ENCODE measurements around the gene ZNF438.

The ZNF438 gene

DNA sequence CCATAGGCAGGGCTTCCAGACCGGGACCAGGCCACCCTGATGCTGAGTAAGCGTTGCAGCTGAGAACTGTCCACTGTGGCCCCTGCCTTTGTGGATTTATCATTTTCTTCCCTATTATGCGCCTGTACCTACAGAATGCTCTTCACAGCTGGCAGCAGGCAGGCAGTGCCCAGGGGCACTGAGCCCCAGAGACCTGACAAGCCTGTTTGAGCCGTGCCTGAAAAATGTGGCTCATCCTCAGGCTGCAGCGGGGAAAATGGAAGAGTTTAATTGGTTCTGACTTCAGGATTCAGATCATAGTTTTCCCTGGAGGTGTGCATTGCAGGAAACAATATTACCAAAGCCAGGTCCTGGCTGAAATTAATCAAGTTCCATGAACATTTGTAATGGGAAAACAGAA lies 200.2 kb downstream of the ZNF438 start:
- in situ Hi-C loops (cut with MboI; ENCODE audit: low sequenced_read_pairs) = no loop called here

DNA sequence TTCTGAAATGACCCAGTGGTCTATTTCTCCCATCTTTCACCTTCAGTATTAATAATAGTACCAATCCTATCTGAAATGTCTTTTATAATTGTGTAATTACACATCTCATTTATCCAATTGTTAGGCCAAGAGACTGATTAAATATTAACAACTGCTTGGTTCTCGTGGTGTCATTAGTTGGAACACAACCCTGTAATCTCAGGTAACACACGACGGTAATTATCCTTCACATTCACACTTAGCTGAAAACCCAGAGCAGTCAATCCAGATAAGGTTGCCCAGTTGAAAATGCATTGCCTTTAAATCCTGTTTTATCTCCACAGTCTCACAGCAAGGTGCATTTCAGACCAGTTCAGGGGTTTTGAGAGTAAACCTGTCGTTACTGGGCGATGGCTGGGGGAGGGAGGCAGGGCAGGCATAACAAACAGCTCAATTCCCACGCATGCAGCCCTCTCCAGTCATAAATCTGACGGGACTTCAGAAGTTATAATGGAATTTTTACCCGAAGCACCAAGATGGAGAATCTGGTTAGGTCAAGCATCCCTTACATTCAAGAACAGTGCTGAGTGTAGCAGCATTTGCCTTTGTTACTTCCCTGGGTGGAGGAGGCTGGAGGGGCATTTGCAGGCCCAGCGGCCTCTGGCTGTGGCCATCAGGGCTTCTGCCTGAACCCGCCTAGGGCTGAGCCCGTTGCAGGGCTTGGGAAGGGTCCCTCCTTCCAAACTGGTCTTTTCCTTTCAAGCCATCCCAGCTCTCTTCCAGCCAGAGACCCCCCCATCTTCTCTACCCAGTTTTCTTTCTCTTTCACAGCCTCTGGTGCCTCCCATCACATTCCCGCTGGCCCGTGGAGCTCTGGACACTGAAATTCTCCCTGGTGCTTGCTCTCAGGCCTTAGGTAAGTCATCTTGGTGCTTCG lies 201.1 kb downstream of the ZNF438 start:
- in situ Hi-C loops (cut with MboI; ENCODE audit: low sequenced_read_pairs) = no loop called here

DNA sequence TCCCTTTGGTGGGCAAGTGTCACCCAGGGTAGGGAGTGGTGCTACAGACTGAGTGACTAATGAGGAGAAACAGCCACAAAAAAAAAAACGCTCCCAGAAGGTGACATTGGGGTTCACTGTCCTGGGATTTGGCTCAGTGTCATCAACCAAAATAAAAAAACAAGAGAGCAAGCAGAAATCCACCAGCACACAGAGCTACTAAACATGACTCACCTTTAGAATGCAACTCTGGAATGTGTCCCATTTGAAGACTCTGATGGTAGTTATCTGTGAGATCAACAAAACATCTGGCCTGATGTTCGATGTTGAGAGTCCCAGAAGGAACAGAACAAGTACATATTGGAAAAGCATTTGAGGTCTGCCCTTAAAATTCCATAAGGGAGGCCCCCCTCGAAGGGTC lies 201.8 kb downstream of the ZNF438 start:
- in situ Hi-C loops (cut with MboI; ENCODE audit: low sequenced_read_pairs) = no loop called here

DNA sequence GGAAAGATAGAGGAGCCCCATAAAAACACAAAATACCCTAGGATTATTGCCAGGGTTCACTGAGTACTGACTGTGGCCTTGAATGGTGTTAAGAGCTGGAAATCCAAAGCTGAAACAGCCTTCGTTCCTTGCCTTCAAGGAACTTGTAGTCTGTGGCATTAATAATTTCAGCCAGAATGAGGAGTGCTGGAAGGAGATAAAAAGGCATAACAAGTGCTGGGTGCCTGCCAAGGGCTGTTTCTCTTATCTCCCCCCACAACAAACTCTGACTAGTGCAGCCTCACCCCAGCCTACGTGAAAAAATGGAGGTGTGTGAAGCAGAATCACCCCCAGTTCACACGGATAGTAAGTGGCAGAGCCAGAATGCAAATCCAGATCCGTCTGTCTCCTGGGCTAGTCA lies 203.0 kb downstream of the ZNF438 start:
- in situ Hi-C loops (cut with MboI; ENCODE audit: low sequenced_read_pairs) = no loop called here

DNA sequence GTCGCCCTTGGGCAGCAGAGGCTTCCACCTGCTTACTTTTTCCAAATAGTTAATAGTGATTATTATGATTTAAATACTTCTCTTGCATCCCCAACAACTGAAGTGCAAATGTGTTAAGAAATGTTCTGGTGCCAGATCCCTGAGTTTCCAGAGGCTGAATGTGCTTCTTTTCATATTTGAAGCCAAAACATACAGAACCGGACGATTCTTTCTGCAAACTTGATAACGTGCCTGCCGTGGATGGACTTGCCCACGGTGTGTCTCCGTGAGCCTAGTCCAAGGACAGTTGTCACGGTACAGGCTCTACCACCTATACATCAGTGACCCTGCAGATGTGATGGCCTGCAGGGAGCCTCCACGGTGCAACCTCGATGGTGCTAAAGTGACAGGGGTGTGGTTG lies 203.5 kb downstream of the ZNF438 start:
- in situ Hi-C loops (cut with MboI; ENCODE audit: low sequenced_read_pairs) = no loop called here

DNA sequence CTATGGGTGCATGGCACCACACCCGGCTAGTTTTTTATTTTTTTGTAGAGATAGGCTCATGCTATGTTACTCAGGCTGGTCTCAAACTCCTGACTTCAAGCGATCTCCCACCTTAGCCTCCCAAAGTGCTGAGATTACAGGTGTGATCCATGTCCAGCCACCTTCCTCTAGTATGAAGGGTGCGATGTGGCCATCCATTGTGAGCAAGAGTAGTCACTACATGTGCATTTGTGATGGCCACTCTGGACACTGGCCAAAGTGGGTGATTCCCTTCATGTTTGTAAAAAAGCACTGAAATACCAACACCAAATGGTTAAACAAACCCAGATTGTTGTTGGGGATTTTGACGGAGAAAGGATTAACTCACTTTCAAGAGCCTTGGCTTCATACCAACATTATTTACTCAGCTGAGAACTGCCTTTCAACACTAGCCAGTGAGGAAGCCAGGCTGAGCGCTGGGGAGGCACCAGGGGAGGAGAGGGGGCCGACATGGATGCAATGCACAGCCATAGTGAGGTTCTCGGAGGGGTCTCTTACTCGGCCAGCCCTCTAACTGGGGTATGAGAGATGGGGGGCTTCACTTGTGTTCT lies 204.0 kb downstream of the ZNF438 start:
- in situ Hi-C loops (cut with MboI; ENCODE audit: low sequenced_read_pairs) = no loop called here

DNA sequence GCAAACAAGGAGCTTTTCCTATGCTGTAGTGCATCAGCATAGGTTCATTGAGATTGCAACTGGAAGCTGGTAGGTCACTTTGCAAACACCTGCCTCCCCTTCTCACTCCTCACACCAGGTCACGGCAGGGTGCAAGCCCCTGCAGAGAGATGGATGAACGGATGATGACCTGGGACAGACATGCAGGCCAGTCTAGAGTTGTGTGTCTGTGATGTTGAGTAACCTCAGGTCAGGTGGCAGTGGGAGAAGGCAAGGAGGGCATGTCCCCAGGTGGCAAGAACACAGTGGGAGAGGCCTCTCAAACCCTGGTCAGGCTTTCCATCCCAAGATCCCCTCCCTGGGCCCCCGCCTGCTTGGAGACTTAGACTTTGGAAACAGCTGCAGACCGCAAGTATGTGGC lies 205.0 kb downstream of the ZNF438 start:
- in situ Hi-C loops (cut with MboI; ENCODE audit: low sequenced_read_pairs) = no loop called here

DNA sequence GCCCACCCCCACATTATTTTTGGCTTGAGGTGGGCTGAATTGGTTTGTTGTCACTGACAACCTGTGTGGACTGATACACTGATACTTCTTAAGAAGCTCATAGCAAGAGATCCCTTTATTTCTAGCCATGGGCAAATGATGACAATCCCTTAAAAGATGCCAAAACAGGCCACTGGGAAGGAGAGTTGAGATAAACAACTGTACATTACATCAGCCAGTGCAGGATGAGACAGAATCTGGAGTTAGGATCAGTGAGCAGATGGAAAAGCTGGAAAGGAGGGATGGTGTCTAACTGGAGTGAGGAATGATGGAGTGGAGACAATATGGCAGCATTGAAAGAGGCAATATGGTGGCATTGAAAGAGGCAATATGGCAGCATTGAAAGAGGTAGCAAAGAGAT lies 206.2 kb downstream of the ZNF438 start:
- in situ Hi-C loops (cut with MboI; ENCODE audit: low sequenced_read_pairs) = no loop called here

DNA sequence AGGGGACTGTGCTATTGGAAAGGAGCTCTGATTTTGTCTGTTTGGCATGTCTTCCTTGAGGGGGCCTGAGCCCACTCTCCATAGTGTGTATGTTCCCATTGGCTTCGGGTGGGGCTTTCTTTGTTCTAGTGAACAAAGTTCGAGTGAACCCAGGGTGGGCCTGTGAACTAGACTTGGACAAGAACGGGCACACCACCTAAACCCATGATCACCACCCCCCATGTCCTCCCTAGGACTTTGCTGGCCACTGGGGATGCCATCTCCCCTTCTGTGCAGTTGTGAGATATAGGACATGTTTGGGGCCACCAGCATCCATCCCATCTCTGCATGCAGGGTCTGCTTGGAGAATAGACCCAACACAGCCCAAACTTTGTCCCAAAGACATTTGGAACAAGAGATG lies 206.6 kb downstream of the ZNF438 start:
- in situ Hi-C loops (cut with MboI; ENCODE audit: low sequenced_read_pairs) = no loop called here

DNA sequence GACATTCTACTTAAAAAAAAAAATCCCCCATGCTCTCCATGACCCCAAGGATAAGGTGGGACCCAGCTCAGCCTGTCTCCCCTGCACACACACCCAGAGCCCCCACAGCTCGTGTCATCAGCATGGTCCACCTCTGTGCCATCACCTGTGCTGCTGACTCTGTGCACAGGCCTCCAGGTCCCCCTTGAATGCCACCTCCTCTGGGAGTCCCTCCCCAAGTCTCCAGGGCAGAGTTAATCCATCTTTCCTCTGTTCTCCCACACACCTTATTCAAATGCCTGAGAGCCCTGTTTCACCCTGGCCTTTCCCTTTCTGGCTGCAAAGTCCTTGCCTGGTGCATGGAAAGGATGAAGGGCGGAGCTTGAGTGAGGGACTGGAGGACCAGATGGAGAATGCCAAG lies 208.0 kb downstream of the ZNF438 start:
- in situ Hi-C loops (cut with MboI; ENCODE audit: low sequenced_read_pairs) = no loop called here

DNA sequence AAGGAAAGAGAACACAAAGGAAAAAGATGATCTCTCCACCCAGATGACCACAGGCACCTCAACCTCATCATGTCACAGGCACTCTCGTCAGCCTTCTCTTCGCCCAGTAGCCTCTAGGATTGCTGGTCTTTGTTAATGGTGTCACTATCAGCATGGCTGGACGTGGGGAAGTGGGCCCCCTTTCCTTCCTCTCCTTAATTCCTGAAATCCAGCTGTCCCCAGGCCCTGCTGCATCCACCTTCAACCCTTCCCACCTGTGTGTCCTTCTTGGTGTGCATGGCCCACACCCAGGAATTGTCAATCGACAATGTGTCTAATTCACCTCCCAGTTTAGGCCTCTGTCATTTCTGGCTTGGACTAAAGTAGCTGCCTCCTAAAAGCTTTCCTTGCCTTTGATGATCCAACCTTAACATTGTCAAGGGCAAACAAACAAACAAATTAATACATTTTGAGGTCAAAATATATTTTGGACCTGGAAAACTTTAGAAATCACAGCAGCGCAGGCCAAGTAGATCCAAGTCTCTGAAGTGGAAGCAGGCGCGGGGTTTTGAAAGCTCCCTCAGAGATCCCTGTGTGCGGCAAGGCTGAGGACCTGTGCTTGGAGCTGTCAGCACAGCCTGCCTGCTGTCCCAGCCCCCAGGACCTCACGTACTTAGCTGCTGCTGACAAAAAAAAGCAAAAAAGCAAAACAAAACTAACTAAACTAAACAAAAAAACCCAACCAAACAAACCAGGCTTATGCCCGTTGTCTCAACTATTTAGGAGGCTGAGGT lies 208.8 kb downstream of the ZNF438 start:
- in situ Hi-C loops (cut with MboI; ENCODE audit: low sequenced_read_pairs) = no loop called here

DNA sequence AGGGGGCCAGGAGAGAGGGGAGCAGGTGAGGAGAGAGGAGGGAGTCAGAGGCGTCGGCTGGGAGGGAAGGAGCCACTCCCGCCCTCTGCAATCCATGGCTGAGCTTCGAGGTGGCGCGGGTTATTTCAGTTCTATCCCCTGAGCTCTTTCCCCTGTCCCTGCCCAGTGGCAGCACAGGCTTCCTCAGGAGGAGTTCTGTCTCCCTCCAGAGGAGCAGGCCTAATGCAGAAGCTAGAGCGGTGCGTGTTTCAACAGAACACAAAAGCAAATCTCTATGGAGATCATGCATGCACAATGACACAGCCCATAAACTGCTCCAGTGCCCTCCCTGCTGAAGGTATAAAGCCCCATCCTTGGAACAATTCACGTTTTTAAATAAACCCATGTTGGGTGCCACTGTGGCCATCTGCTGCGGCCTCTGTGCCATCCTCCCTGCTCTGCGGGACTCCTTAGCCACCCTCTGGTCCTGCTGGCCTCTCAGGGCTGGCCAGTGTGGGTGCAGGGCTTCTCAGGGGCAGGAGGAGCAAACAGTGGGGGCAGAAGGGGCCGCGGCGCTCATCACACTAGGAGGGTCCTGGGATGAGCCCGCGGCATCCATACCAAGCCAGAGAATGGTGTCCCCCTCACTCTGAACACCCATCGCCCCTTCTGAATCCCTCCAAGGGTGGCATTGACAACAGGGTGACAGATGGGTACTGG lies 209.5 kb downstream of the ZNF438 start:
- in situ Hi-C loops (cut with MboI; ENCODE audit: low sequenced_read_pairs) = no loop called here

DNA sequence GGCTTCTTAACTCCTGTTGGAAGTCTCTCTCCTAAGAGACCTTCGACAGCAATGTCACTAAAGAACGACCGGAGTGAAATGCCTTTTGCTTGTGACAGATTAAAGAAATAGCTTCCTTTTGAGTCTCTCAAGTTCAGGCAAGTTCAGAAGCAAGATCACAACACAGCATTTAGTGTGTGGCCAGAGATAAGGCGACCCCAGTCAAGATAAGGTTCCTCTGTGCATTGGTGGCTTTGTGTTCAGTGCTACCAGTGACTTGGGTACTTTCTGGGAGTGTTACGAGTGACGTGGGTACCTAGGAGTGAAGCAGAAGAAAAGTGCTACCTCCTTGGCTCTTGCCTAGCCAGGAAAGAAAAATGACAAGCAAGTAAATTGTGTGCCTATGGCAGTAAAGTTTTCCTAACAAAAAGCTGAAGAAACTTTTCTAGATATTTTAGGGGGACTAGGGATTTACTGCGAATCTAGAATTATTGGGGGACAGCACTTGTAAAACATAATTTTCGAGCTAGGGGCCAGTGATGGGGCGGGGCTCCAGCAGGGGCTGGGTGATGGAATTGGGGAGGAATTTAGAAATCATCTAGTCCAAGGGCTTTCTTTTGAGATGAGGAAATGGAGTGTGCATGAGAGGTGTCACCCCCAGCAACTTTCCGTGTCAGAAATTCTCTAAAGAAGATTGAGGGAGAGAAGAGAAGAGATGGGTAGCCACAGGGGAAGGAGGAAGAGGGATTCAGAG lies 210.2 kb downstream of the ZNF438 start:
- in situ Hi-C loops (cut with MboI; ENCODE audit: low sequenced_read_pairs) = no loop called here

DNA sequence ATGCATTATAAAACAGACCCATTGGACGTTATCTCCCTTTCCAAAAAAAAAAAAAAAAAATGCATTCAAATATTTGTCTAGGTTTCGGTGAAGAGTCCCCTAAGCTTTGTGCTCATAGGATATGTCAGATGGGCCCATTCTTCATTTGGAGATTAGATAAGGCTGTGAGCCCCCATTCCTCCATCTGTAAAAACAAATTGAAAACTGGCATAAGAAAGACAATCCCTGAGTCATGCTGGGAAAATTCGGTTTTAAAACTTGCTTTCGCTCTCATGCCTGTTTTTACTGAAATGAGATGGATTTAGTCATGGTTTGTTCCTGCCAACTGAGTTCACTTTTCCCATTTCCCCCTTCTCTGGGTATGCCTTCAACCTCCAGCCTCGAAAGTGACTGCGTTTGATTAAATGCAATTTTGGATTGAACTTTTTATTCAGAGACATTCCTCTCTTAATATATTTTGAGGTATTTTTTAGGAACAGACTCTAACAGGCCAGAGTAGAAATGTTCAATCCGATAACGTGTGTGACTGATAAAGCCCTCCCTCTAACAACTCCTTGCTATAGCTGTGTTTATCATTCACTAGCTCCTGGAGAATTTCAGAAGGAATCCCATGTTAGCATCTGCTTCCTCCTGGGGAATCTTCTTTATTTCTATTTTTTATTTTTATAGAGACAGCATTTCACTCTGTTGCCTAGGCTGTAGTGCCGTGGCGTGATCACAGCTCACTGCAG lies 211.2 kb downstream of the ZNF438 start:
- in situ Hi-C loops (cut with MboI; ENCODE audit: low sequenced_read_pairs) = no loop called here

DNA sequence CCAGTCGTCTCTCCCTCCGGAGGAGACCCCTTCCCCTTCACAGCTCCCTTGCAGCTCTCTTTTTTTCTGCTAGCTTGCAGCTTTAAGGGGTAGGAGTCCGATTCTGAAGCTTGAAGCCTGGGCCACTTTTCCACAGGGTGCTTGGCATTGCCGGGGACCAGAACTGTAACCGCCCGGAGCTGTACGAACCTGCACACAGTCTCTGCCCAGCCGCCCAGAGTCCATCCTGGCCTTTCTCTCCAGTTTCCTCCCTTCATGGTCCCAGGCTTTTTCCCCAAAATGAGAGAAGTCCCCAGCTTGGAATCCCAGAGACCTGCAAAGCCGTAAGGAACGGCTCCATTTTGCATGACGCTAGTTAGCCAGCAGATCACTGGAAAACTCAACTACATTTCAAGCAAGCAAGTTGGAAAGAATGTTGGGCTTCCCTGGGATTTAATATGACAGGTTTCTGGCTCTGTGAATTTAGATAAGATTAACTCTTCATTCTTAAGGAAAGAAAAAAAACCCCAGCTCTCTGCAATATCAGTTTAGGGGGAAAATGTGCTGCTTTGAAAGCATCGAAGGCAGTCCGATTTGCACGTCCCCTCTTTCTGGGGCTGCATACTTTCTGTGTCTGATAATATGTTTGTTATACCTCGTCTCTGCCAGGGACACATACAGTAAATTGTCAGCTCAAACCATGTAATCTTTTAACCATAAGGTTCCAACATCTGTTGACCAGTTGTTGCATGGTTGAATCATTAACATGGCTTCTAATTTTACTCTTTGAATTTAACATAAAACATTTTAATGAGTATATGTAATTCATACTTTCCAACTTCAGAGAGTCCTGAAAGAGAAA lies 212.1 kb downstream of the ZNF438 start:
- in situ Hi-C loops (cut with MboI; ENCODE audit: low sequenced_read_pairs) = no loop called here

DNA sequence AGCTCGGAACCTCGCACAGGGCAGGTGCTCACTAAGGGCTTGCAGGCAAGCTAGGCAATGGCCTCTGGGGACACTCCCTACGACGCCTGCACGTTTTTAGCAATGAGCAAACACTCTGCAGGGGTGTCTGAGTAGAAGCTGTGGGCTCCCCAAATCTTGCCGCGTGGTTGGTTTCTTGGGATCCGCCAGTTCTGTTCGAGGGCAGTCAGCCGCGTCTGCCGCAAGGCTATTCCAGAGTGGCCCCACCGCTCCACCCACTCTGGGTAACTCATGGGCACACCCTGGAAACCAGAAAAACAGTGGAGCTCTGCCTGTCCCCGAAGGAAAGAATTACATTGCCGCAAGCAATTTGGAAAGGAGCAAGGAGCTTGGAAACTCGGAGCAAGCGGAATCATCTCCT lies 212.8 kb downstream of the ZNF438 start:
- in situ Hi-C loops (cut with MboI; ENCODE audit: low sequenced_read_pairs) = no loop called here

DNA sequence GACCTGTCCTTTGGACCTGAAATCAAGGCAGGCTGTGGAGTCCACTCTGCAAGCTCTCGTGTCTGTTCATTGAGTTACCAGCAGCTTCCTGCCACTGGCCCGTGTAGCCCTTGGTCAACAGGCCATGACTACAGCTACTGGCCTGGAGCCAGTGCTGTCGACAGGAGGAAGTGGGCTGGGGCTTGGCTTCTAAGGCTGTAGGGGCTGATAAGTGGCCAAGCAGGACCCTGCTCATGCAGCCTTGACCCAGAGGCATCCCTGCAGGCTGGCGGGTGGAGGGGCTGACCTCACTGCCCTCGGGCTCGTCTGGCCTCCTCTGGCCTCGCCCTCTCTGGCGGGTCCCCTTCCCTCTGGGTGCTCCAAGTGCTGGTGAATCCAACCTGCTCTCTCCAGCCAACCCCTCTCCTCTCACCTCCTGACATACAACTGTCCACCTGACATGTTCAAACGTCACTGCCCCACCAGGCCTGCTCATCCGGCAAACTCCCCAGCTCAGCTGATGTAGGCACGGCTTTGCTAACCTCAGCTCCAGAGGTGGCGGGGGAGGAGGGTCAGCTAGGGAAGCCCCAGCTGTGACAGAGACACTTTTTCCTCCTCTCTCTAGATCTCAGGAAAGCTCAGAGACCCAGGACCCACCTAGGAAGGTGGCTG lies 213.5 kb downstream of the ZNF438 start:
- in situ Hi-C loops (cut with MboI; ENCODE audit: low sequenced_read_pairs) = no loop called here

DNA sequence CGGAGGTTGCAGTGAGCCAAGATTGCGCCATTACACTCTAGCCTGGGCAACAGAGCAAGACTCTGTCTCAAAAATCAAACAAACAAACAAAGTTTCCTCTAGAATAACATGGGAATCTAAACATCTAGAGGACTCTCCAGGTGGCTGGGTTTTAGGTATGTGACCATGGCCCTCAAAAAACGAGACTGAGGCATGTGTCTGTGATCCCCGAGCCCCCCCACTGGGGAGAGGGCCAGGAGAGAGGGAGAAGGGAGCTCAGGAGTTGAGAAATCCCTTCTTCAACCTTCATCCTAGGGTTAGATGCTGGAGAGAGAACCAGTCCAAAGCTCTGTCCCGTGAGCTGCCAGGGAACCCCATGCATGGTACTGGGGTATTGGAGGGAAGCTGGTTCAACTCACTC lies 214.1 kb downstream of the ZNF438 start:
- in situ Hi-C loops (cut with MboI; ENCODE audit: low sequenced_read_pairs) = no loop called here

DNA sequence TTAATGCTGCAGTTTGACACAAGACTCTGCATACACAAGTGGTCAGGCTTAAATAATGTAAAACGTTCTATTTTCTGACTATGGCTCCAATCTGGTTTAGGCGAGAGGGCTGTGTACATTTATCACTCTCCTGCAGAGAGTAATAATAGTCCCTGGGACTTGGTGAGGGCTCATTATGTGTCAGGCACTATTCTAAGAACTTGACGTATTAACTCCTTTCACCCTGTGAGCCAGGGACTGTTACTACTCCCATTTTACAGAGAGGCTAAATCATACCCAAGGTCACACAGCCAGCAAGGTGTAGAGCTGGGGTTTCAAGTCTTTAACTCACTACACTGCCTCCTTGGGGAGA lies 214.9 kb downstream of the ZNF438 start:
- in situ Hi-C loops (cut with MboI; ENCODE audit: low sequenced_read_pairs) = no loop called here
